NCI-H1694 treated with DMSO at 0.1 percent for 48 hours (cell line): ENCODE data around the gene SERPINA10.
"Not testable (repeated sequence)": the region's sequence is repeated elsewhere in the genome, so short reads cannot be mapped to it uniquely, and the experiment has no call there.

Source experiments
- DNase-seq: peaks from one replicate; lab custom pipeline; 2025; lab: John Stamatoyannopoulos, UW

The SERPINA10 gene

DNA sequence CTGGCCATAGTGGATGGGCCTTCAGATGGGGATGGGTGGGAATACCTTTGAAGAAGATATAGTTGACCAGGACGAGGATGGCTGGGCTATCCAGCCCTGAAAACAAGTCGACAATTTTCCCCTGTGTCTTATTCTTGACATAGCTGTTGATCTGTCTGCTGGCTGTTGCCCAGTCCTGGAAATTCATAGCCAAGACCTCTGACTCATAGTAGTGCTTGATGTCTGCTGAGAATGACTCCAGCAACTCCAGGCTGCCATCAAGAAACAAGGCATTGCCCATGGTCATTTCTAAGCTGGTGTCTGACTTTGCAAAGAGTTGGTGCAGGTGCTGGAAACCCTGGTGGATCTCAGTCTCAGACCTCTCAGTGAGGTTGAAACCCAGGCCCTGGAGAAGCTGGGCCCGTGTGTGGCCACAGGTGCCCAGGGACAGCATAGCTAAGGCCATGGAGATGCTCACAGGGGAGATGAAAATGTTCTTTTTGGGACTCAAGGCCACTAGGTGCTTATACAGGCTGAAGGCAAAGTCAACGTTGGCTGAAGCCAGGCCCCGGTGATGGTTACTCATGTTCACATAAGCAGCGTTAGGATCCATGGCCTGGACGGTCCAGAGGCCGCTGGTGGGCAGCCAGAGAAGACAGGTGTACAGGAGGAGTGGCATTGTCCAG, 21.1 kb upstream of the SERPINA10 start:
- no peak for DNase-seq

- DNase-seq, result no peak
Measured at GRCh38 chr14:94312481-94313246, 19.6 kb upstream of the SERPINA10 start.

DNA sequence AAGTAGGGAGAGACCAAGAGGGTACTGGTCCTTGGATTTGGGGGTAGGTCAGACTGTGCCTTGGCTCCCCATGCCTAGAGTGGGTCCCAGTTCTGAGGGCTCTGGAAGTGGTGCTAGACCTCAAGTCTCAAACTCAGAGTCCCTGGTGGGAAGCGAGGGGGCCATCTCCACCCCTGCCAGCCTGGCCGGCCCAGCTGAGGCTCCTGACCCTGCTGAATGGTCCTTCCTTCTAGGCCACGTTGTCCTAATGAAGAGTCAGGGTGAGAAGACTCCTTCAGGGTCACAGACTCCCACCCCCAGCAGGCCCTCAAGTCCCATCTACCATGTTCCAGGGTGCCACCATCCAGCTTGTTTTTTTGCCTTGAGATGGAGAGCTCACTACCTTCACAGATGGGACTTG, 17.2 kb upstream of the SERPINA10 start:
- DNase-seq, result no peak

- no peak for DNase-seq
Measured at GRCh38 chr14:94309721-94310120, 16.7 kb upstream of the SERPINA10 start.

DNA sequence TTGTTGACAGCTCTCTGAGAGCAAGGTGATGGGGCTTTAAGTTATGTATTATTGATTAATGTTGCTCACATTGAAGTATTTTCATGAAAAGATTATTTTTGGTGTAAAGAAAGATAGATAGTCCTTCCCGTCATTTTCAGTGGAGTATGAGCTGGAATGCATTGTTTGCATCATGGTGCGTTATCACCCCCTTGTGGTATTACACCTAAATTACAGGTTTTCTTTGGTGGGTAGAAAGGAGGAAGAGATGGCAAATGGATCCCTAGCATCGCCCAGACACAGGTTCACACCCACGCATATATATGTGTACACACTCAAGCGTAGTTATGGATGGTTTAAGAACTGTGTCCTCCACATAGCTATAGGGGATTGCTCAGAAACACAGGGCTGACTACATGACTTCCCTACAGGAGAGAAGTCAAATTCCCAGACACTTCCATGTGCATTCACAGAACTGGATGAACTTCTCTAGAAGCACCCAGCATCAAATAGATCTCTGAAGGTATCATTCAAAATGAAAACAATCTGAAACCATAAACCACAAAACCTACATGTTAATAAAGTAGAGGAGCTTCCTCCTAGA, 14.4 kb upstream of the SERPINA10 start:
- peak; percentile 31 for DNase-seq

DNA sequence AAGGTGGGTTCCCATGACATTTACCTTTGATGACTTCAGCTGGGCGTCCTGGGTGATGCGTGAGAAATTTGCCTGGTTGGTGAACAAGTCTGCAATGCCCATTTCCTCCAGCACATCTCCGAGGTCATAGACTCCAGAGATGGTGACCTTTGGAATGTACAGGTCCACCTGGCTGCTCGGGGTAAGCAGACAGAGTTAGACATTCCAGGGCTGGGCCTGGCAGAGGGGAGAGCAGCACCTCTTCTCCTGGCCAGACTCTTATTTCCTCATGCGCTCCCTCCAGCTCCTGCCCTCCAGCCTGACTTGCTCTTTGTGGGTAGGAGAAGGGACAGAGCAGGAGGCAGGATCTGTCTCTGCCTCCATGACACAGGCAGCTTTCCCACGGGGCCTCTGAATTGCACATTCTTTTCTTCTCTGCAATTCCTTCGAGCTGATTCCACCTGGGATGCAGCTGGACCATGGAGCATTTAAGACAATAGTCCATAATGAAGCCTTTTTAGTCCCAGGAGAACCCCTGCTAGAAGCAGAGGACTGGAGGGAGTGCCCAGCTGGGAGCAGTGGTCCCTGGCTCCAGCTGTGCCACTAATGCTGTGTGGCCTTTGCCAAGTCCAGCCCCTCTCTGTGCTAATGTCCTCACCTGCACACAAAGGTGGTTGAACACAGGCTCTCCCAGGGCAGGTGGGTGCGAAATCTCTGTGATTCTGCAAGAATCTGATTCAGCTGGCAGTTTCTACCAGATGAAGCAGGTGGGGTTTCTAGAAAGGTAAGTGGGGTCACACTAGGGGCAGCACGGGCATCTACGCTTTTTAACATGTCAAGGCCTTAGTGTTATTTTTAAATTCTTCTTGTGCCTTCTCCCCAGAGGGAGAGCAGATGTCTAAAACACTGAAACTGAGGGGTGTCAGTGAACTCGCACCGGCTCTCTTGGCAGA, 13.2 kb upstream of the SERPINA10 start:
- DNase-seq, result no peak

GRCh38 chr14:94305620-94306019, 12.6 kb upstream of the SERPINA10 start:
- no peak for DNase-seq

DNA sequence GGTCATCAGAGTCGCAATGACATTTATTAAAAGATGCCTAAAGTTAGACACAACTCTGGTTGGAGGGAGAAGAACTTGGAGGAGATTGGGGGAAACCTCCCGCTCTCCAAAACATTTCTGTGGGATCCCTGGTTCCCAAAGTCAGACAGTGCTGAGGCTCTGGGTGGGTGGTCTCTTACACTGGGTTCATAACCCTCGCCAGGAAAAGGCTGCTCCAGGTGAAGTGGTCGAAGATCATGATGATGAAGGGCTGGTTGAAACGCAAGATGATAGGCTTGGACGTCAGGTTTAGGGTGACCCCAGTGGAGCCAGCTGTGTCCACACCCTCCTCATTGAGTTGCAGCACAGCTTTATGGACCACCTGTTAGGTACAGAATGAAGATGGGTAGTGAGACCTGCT, 11.2 kb upstream of the SERPINA10 start:
- no peak for DNase-seq

DNA sequence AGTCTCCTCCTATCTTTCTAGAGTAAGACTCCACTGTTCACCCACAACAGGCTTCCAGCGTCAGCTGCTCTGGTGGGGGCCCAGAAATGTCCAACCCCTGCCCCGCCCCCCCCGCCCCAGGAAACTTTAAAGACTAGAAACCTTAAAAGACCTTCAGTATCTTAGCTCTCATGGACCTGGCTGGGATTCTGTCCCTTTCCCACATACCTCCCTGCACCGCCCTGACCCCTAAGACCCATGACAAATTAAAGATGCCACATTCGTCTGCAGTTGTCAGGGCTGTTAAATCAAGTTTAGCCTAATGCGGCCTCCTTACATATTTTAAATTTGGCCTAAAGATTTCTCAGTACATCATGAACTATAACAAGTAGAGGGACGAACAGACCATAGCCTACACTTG, 10.0 kb upstream of the SERPINA10 start:
- no peak for DNase-seq

GRCh38 chr14:94298130-94298529, 5.1 kb upstream of the SERPINA10 start:
- DNase-seq, result no peak

GRCh38 chr14:94296181-94296545, 3.1 kb upstream of the SERPINA10 start:
- not testable (repeated sequence) for DNase-seq

GRCh38 chr14:94295360-94296180, 2.5 kb upstream of the SERPINA10 start:
- no peak for DNase-seq

DNA sequence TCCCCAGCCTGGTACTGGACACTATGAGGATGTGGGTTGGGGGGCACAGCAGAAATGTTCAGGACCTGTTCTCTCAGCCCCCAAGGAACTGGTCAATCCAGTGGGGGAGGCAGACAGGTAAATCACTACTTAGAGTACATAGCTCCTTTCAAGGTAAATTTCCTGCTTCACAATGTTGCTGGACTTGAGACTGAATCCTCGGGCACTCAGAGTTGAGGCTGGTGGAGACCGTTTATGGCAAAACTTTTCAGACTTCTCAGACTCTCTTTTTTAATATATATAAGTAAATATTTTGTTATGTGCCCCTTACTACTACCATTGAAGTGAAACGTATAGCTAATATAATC, 483 bp upstream of the SERPINA10 start:
- DNase-seq, result no peak

GRCh38 chr14:94292526-94292871, 569 bp downstream of the SERPINA10 start:
- no peak for DNase-seq

DNA sequence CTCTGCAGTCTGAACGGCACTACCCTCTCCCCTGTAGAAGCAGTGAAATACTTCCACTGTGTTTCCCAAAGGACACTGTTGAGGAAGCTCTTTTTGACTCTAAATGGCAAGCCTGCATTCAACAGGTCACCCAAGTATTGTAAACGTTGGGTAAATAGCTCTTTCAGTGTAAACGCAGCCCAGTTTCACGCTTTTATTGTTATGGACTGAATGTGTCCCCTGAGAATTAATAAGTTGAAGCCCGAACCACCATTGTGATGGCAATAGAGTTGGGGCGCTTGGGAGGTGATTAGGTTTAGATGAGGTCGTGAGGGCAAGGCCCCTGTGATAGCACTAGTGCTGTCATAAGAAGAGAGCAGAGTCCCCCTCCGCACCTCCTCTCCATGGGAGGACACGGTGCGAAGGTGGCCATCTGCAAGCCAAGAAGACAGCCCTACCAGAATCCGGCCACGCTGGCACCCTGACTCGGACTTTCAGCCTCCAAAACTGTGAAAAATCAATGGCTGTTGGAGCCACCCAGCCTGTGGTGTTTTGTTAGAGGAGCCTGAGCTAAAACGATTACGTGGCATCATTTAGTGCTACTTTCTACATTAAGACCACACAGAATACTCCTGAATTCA, 1.1 kb downstream of the SERPINA10 start:
- DNase-seq, result no peak

DNA sequence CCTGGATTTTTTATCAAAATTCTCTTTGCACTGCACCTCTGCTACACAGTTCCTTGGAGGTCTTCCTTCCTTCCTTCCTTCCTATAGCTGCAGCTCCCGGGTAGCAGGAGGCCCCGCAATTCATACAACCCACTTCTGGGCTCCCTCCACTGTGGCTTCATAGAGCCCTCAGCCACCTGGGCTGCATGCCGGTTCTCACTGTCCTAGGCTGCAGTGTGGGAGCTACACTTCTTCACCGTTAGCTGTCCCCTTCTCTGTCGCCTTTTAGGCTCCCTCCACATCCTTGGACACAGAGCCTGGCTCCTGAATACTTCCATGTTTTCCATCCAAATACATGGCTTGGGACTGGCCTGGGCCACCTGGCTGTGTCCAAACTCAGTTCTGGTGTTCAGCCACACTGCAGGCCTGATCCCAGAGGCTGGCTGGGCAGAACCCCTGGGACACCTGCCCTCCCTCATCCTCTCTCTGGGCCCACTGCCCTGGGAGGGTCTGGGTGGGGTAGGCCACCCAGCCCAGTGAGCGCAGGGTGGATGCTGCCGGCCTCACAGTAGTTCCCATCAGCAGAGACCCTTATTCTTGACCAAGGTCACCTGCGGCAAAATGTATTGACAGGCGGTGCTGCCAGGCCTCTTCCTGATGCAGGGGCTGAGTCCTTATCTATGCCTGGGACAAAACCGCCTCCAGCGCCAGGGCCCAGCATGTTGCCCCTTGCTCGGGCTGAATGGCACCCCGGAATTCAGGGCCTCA, 1.7 kb downstream of the SERPINA10 start:
- DNase-seq, result no peak

GRCh38 chr14:94290197-94290596, 2.9 kb downstream of the SERPINA10 start:
- no peak for DNase-seq

- DNase-seq, result no peak
Measured at GRCh38 chr14:94288610-94289465, 4.2 kb downstream of the SERPINA10 start.

DNA sequence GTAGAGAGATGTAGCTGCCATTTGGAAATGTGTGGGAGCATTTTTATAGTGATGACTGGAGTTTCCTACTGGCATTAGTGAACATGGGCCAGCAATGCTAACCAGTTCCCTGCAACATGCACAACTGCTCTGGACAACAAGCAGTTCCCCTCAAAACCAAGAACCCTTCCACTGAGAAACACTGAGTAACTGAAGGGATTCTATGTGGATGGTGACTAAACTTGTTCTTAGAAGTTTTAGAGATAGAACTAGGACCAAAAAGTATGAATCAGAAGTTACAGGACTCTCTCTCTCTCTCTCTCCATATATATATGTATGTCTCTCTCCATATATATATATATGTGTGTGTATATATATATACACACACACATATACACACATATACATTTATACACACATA, 7.9 kb downstream of the SERPINA10 start:
- DNase-seq, result no peak

GRCh38 chr14:94284221-94284620, 8.8 kb downstream of the SERPINA10 start:
- no peak for DNase-seq
